Left hindlimb (tissue), 1 donor: ENCODE measurements around the gene BCOR.

Source experiments
- DNase-seq: peaks from one replicate; pipeline ENCODE4 v3.0.0-alpha.2; 2018

The BCOR gene

GRCh38 chrX:40083120-40083978, 14.4 kb downstream of the BCOR start:
- no peak for DNase-seq

- no peak for DNase-seq
These were observed 15.2 kb downstream of the BCOR start for GRCh38 chrX:40082447-40083119.

GRCh38 chrX:40081679-40082068, 16.1 kb downstream of the BCOR start:
- DNase-seq: no peak

- no peak for DNase-seq
These were observed 16.7 kb downstream of the BCOR start for GRCh38 chrX:40080894-40081678.

- no peak for DNase-seq
These were observed 18.2 kb downstream of the BCOR start for GRCh38 chrX:40079572-40079971.

- DNase-seq: no peak
These were observed 19.1 kb downstream of the BCOR start for GRCh38 chrX:40078489-40079227.

GRCh38 chrX:40077906-40078305, 19.9 kb downstream of the BCOR start:
- no peak for DNase-seq

GRCh38 chrX:40076750-40077575, 20.8 kb downstream of the BCOR start:
- no peak for DNase-seq

GRCh38 chrX:40074959-40075332, 22.8 kb downstream of the BCOR start:
- no peak for DNase-seq

GRCh38 chrX:40074080-40074958, 23.4 kb downstream of the BCOR start:
- no peak for DNase-seq

GRCh38 chrX:40073439-40074054, 24.2 kb downstream of the BCOR start:
- DNase-seq: no peak

GRCh38 chrX:40072246-40072645, 25.5 kb downstream of the BCOR start:
- no peak for DNase-seq

GRCh38 chrX:40068048-40068447, 29.7 kb downstream of the BCOR start:
- DNase-seq: no peak

GRCh38 chrX:40066700-40067099, 31.1 kb downstream of the BCOR start:
- no peak for DNase-seq

GRCh38 chrX:40065296-40066046, 32.3 kb downstream of the BCOR start:
- no peak for DNase-seq

- no peak for DNase-seq
These were observed 33.6 kb downstream of the BCOR start for GRCh38 chrX:40064055-40064597.

GRCh38 chrX:40063555-40063954, 34.2 kb downstream of the BCOR start:
- DNase-seq: no peak

- peak; percentile 53 for DNase-seq
These were observed 35.1 kb downstream of the BCOR start for GRCh38 chrX:40062525-40063155.
